ENCODE measurements around the gene PRKCD. TPM values are rescaled to one million over a fixed set of nuclear protein-coding genes. Genes with fewer than 3 reads are reported as not detected.

The PRKCD gene
- total and polyA plus RNA-seq, 9 of the 15 experiments (the other 6 are each of a cell fraction or from before 2014, with no cell fraction given): 2.5 to 19.5 (median 6.1) TPM

- TF ChIP-seq ZNF133 (CRISPR knock-in tag; IDR thresholded peaks at IDR 0.05): peak; percentile 60; the same call in 1 of the 2 replicates
- TF ChIP-seq ARID2 (IDR thresholded peaks at IDR 0.05): no peak
- no peak for TF ChIP-seq CGGBP1 (CRISPR knock-in tag; IDR thresholded peaks at IDR 0.05)
- no peak for TF ChIP-seq ZBTB49 (CRISPR knock-in tag; IDR thresholded peaks at IDR 0.05; ENCODE audit: borderline replicate concordance)
- TF ChIP-seq MEIS2 (IDR thresholded peaks at IDR 0.05; ENCODE audit: partially characterized antibody): no peak
- TF ChIP-seq YBX1 (IDR thresholded peaks at IDR 0.05): no peak
- no peak for TF ChIP-seq STAT5B (CRISPR knock-in tag; IDR thresholded peaks at IDR 0.05)
- TF ChIP-seq ETV5 (CRISPR knock-in tag; IDR thresholded peaks at IDR 0.05; ENCODE audit: low read depth): no peak
- TF ChIP-seq SMARCA4 (IDR thresholded peaks at IDR 0.05): no peak
- TF ChIP-seq PHF20 (IDR thresholded peaks at IDR 0.05; ENCODE audit: partially characterized antibody): no peak
- TF ChIP-seq ZNF639 (CRISPR knock-in tag; conservative IDR thresholded peaks at IDR 0.05 in 1 of 2, IDR thresholded peaks at IDR 0.05 in 1 of 2): peak in 1 of 2 experiments; percentile 53; a peak in 1 of 4 replicates
- TF ChIP-seq MAFG (tag; conservative IDR thresholded peaks at IDR 0.05): peak; percentile 98
- TF ChIP-seq U2AF1 (optimal IDR thresholded peaks at IDR 0.05; ENCODE audit: low read depth, low read length): no peak
- peak; percentile 95 for TF ChIP-seq ZNF12 (CRISPR knock-in tag; IDR thresholded peaks at IDR 0.05)
- no peak for TF ChIP-seq EP400 (IDR thresholded peaks at IDR 0.05)
These were observed 75.3 kb downstream of the PRKCD start (continued) for GRCh38 chr3:53236112-53236841.
